Gastrocnemius medialis (tissue), 4 donors: ENCODE data around the gene ELAVL1.

Experiments
- POLR2A ChIP-seq, 2 donors: fragments of 450-650 bp; IDR thresholded peaks; one replicate each; pipeline ENCODE4 v1.6.1; 2017; ENCODE audit warnings: antibody characterized with exemption in 2 of 2, mild to moderate bottlenecking in 2 of 2, moderate library complexity in 2 of 2
- TF ChIP-seq, protein P1 (sequence below), 5 experiments: fragments of 450-650 bp in 3 of 5; fragments of 200-600 bp in 2 of 5; sonication (generic) in 2 of 5; IDR thresholded peaks in 4 of 5; conservative IDR thresholded peaks in 1 of 5; 1 replicate in 4 of 5; 2 replicates in 1 of 5; pipeline ENCODE4 v1.5.1; 2016 to 2019; ENCODE audit warnings: antibody characterized with exemption in 5 of 5, mild to moderate bottlenecking in 3 of 5, moderate library complexity in 3 of 5

DNA sequence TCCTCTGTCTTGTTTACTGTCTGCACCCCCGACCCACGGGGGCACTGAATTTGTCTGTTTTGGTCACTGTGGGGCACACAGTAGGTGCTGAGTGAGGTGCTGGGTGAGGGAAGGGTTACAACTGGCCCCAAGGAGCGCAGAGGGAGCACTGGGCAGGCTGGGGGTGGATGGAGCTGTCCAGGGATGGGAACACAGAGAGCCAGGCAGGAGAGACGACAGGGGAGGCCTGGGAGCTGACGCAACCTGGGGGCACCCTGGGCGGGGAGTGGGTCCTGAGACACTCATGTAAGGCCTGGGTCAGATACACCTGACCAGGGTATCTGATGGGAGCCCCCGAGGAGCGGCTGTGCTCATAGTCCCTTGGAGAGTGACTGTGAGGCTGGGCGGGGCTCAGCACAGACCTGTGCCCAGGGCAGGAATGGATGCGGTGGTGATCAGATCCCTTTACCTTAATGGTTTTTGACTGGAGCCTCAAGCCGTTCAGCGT lies 24.8 kb downstream of the ELAVL1 start:
- TF ChIP-seq POLR2A (IDR thresholded peaks at IDR 0.05), result no peak
- TF ChIP-seq, protein P1, sequence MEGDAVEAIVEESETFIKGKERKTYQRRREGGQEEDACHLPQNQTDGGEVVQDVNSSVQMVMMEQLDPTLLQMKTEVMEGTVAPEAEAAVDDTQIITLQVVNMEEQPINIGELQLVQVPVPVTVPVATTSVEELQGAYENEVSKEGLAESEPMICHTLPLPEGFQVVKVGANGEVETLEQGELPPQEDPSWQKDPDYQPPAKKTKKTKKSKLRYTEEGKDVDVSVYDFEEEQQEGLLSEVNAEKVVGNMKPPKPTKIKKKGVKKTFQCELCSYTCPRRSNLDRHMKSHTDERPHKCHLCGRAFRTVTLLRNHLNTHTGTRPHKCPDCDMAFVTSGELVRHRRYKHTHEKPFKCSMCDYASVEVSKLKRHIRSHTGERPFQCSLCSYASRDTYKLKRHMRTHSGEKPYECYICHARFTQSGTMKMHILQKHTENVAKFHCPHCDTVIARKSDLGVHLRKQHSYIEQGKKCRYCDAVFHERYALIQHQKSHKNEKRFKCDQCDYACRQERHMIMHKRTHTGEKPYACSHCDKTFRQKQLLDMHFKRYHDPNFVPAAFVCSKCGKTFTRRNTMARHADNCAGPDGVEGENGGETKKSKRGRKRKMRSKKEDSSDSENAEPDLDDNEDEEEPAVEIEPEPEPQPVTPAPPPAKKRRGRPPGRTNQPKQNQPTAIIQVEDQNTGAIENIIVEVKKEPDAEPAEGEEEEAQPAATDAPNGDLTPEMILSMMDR (IDR thresholded peaks at IDR 0.05 in 4 of 5, conservative IDR thresholded peaks at IDR 0.05 in 1 of 5), result no peak
